Panc1 (cell line): Measurements from ENCODE around the gene UBE2QL1.

Source experiments
- CTCF ChIP-seq: fragments of 450-650 bp; IDR thresholded peaks from 2 replicates; pipeline ENCODE4 v1.5.1; 2017; ENCODE audit warnings: mild to moderate bottlenecking
- SIN3A ChIP-seq: IDR thresholded peaks from 2 replicates; pipeline ENCODE4 v1.6.1; 2012; ENCODE audit warnings: low read depth, mild to moderate bottlenecking, low read length, moderate library complexity, borderline replicate concordance; ENCODE audit not compliant: insufficient read depth

GRCh38 chr5:6456766-6457370 lies 8.2 kb downstream of the UBE2QL1 start:
- TF ChIP-seq CTCF (no peak), SIN3A (no peak)
